GM18861 (cell line): Measurements from ENCODE around the gene CROCC.
"Not testable (repeated sequence)": the region's sequence is repeated elsewhere in the genome, so short reads cannot be mapped to it uniquely, and the experiment has no call there.

Experiments used
- ATAC-seq: cut with Tn5 transposase; IDR thresholded peaks from one replicate; pipeline ENCODE4 v1.9.1; 2021; ENCODE audit not compliant: unreplicated experiment

CROCC gene

DNA sequence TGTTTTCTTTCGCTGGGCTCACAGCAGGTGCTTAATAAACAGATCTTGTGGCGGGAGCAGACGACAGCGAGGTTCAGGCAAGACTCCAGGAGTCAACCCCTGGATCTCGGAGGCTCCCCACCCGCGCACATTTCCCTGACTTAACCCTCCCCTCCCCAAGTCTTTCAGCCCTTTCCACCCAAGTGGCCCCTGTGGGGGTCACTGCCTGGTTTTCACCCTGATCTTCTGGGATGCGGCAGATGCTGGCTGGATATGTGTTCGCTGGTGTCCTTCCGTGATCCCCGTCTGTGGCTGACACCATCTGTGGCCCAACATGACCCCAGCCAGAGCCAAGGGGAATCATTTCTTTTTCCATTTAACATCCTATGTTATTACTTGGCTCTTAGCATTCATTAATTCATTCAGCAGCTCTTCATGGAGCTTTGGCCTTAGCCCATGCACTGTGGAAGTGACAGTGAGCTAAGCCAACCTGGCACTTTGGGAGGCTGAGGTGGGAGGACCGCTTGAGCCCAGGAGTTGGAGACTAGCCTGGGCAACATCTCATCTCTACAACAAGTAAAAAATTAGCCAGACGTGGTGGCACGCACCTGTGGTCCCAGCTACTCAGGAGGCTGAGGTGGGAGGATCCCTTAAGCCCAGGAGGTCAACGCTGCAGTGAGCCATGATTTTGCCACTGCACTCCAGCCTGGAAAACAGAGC lies 6.7 kb upstream of the CROCC start:
- not testable (repeated sequence) for ATAC-seq

DNA sequence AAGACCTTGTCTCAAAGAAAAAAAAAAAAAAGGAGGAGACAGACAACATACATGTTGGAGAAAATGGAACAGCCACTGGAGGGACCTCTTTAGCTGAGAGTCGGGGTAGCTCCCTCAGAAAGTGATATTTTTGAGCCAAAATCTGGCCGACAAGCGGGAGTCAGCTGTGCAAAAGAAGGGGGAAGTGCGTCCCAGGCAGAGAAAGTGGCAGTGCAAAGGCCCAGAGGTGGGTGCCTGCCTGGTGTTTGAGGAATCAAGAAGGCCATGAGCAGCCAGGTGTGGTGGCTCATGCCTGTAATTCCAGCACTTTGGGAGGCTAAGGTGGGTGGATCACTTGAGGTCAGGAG lies 6.1 kb upstream of the CROCC start:
- no peak for ATAC-seq

DNA sequence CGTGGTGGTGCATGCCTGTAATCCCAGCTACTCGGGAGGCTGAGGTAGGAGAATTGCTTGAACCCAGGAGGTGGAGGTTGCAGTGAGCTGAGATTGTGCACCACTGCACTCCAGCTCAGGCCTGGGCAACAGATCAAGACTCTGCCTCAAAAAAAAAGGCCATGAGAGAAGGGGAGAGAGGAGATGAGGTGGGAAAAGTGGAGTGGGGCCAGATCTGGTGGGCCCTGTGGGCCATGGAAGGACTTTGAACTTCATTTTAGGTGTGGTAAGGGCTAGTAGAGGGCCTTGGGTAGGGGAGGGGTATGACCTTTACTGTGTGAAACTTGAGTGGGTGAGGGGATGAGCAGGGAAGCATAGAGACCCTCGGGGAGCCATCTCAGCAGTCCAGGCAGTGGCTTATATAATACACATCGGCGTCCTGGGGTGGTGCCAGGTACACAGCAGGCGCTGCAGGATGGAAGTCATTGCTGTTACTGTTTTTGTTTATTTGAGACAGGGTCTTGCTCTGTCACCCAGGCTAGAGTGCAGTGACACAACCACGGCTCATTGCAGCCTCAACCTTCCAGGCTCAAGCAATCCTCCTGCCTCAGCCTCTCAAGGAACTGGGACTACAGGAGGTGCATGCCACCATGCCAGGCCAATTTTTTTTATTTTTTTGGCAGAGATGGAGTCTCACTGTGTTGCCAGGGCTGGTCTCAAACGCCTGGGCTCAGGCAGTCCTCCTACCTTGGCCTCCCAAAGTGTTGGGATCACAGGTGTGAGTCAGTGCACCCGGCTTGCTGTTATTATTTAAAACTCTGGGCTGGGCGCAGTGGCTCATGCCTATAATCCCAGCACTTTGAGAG lies 5.5 kb upstream of the CROCC start:
- ATAC-seq, result not testable (repeated sequence)

DNA sequence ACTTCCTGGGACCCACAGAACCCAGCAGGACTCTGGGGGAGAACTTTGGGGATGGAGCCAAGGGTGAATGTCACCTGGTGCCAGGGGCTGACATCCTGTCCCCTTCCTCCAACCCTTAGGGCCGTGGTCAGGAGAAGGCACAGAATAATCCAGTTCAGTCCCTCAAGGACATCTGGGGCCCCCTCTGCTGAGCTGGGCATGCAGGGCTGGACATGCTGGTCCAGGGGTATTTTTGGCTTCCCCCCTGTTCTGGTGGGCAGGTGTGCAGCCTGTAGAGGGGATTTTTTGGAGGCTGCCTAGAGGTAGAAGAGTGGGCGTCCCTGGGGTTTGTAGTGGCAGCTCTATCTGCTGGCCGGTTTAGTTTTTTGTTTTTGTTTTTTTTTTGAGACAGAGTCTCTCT lies 3.4 kb upstream of the CROCC start:
- ATAC-seq, result no peak

DNA sequence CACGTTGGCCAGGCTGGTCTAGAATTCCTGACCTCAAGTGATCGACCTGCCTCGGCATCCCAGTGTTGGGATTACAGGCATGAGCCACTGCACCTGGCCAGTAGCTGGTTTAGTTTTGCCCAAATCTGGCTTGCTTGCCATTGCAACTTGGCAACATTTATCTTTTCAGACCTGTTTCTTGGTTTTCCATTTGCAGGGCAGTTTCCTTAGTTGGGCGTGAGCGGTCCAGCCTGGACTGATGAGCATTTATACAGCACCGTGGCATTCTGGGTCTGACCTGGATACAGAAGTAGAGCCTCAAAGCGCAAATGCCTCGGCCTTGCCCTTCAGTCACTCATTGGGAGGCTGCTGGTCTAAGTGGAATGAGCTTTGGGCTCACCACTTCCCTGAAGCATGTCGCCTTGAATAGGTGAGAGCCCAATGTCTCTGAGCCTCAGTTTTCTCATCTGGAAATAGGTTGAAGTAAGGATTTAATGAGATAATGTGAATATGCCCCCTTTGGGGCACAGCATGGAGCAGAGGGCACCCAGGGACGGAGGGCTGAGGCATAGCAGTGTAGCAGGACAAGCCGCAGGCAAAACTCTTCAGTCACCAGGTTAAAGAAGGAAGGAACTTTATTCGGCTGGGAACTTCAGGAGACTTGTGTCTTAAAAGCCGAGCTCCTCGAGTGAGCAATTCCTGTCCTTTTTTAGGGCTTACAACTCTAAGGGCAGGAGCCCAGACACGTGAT lies 2.6 kb upstream of the CROCC start:
- ATAC-seq, result not testable (repeated sequence)

DNA sequence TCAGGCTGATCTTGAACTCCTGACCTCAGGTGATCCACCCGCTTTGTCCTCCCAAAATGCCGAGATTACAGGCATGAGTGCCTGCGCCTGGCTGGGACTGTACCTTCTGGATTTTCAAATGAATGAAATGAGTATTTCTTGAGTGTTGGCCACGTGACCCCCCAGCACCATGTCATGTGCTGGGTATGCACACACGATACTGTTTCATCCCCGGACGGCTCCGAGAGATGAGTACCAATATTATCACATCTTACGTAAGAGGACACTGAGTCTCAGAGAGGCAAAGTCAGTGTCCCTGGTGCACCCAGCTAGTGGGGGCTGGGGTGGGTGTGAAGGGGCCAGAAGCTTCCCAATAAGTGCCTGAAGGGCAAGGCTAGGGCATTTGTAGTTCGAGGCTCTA lies 780 bp upstream of the CROCC start:
- no peak for ATAC-seq

DNA sequence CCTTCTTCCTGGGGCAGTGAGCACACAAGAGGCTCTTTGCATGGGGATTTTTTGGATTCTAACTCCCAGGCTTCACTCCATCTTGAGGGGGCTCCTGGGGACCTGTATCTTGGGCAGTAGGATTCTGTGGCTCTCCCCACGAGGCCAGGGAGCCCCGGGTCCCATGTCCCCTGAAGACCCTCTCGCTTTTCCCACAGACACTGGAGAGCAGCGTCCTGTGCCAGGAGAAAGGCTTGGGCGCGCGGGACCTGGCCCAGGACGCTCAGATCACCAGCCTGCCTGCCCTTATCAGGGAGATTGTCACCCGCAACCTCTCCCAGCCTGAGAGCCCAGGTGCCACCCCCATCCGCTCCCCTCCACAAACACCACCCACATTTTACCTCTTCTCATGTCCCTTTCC lies 735 bp downstream of the CROCC start:
- no peak for ATAC-seq

DNA sequence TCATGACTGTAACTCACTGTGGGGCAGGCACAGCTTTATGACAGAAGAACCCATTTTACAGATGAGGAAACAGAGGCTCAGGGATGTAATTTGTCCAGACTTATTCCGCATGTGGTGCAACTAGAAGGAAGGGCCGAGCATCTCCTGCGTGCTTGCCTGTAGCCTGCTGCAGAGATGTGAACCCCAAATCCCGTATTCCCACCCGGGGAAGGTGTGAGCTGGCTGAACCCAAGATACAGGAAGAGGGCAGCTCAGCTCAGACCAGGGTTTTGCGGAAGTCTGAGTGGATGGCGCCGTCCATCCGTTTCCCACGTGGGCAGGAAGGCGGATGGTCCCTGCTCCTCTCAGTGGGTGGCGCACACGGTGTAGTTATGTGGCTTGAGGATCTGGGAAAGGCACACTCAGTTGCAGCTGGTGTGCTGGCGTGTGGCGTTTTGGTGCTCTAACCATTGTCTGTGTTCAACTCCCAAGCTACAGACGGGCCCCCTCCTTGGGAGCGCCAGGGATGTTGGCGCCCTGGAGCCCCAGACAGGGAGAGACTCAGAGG lies 1.2 kb downstream of the CROCC start:
- ATAC-seq, result no peak

DNA sequence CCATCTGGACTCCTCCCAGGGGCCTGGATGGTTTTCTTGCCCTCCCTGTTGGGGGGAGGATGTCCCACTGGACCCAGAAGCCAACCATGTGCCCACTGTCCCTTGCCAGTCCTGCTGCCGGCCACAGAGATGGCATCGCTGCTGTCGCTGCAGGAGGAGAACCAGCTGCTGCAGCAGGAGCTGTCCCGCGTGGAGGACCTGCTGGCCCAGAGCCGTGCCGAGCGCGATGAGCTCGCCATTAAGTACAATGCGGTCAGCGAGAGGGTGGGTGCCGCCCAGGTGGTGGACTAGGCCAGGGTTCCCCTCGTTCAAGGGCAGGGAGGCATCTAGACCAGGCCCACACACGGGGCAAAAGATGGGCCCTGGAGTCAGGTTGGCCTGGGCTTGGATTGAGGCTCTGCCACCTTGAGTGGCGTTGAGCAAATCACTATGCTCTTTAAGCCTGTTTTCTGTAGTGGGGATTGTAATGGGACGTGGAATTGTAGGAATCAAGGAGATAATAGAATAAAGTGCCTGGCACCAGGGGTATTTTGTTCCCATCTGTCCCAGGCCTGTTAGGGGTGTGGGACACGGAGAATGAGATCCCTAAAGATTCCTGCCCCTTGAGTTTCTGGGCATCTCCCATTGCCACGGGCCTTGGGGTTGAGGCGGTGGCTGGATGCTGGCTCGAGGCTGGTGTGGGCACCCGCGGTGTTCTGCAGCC lies 2.6 kb downstream of the CROCC start:
- ATAC-seq, result no peak

DNA sequence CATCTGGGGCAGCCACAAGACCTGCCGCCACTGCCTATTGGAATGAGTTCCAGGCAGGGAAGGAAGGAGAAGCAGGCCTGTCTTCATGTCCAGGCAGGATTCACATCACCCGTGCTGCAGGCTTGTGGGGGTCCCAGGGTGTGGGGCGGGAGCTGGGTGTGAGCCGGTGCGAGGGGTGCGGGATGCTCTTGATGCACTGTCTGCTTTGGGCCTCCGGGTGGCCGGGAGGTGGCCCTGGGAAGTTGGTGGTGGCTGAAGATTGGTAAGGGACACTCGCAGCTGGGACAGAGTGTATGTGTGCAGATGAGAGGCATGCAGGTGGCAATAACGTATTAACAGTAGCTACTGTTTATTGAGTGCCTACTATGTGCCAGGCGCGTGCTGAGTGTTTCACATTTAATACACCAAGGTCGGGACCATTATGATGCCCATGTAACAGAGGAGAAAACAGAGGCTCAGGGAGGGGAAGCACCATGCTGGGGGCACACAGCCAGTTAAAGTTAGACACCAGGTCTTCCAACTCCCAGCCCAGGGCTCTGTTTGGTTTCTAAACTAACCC lies 3.3 kb downstream of the CROCC start:
- ATAC-seq, result no peak

DNA sequence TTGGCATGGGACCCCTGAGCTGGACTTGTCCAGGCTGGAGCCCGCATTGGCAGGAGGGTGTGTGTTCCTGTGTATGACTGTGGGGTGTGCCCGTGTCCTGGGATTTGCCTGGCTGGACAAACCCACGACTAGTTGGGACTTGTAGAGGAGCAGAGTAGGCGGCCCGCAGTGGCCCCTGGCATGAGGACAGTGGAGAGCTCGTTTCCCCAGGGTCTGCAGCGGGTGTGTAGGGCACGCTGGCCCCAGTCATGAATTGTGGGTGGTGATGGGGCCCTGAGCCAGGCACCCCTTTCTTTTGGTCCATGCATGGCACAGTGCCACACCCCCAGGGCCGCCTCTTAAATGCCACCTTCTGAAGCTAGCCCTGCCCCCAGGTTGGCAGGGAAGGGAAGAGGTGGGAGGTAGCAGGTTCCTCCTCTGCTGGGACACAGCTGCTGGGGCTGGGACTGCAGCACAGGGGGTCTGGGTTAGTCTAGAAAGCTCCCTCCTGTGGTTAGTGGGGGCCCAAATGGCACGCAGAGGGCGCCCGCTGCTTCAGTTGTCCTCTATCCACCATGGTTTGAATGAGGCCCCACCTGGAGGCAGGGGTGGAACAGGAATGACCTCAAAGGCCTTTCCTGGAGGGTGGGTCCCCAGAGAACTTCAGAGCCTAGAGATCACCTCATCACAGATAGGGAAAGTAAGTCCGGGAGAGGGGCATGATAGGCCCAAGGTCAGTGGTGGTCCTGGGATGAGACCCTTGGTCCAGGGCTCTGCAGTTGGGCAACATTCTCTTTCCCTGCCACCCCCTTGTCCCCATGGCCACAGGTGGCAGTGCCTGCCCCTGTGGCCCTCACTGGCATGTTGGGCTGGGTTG lies 4.1 kb downstream of the CROCC start:
- no peak for ATAC-seq

DNA sequence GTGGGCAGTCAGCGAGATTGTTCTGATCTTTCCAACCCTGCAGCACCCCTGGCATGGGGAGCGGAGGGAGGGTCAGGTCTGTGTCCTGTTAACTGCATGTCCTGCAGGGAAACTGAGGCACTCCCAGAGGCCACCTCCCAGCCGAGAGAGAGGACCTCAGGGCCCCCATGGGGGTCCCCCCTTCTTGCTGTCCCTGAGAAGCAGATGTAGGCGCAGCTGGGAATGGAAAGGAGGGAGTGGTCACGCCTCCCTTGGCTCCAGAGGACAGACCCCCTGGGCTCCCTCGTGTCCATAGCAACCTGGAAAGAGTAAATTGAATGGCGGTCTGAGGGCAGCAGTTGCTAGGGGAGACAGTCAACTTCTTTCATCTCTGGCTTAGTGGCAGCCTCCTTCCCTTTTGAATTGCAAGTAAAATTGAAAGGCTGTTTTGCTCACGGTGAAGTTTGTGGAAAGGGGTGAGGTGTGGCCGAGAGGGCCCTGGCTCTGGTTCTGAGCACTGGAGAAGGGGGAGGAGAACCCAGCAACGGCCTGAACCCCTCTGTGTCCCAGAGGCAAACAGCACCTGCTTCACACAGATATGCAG lies 4.9 kb downstream of the CROCC start:
- no peak for ATAC-seq

DNA sequence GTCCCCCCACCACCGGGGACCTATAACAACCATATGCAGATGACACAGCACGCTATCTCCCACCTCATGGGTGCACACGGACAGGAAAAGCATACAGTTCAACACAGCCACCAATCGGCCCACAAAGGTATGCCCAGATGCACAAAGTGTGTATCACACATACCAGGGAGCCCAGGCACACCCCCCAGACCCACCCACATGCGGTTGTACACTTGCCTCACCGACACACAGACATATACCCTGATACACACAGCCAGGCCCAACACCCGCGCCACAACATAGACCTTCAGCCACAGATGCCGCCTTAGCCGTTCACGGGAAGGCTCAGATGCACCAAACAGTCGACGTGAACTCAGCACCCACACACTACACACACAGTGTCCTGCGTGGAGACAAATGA lies 5.5 kb downstream of the CROCC start:
- ATAC-seq, result no peak

DNA sequence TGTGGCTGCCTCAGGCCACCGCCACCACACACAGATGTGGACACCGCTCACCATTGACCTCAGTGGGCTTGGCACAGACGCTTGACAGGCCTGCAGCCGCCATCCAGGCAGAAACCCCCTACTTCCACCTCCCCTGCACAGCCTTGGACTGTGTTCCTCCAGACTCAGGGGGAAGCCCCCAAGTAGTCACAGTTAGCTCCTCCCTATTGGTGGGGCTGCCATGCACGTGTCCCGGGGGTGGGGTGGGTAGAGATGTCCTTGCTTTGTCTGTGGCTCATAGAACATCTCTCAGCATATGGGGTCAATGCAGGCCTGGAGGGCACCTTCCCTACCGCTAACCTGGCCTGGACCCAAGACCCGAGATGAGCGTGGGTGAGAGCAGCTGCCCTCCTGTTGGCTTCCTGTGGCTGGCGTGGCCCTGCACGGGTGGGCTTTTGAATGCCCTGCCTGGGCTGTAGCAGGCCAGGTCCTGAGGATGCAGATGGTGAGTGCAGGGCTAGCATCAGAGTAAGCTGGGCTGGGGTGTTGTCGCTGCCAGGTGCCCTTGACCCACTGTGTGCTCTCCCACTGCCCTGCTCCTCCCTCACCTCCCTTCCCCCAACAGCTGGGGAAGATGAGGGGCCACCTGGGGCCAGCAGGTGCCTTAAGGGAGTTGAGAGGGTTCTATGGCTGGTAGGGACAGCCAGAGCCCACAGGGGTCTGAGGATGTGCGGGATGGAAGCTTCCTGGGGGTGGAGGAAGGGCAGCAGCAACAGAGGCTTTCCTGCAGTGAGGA lies 6.2 kb downstream of the CROCC start:
- ATAC-seq, result no peak

DNA sequence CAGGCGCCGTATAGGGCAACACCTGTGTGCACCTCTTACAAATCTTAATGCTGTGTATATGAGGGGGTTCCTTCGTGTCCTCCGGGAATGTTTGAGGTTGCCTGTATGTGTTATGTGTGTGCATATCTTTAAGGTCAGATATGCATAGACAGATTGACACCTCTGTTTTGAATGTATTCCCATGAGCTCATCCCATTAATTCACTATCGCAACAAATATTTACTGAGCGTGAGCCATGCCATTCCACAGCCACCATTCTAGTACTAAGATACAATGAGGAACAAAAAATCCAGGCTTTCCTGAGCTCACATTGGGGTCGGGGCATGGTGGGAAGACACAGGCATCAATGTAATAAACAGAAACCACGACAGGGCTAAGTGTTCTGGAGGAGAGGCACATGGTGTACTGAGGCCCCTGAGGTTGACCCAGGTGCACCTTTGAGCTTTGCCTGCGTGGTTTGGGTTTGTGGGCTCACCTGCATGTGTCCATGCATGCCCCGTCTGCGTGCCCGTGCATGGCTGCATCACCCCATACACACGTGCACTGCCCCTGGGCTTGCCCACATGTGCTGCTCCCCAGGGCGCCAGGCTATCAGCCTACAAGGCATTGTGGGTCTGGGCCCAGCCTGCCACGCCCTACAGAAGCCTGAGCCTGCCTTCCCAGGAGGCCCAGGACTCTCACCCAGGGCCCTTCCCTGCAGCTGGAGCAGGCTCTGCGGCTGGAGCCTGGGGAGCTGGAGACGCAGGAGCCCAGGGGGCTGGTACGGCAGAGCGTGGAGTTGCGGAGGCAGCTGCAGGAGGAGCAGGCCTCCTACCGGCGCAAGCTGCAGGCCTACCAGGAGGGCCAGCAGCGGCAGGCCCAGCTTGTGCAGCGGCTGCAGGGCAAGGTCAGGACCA lies 7.7 kb downstream of the CROCC start:
- ATAC-seq, result not testable (repeated sequence)

DNA sequence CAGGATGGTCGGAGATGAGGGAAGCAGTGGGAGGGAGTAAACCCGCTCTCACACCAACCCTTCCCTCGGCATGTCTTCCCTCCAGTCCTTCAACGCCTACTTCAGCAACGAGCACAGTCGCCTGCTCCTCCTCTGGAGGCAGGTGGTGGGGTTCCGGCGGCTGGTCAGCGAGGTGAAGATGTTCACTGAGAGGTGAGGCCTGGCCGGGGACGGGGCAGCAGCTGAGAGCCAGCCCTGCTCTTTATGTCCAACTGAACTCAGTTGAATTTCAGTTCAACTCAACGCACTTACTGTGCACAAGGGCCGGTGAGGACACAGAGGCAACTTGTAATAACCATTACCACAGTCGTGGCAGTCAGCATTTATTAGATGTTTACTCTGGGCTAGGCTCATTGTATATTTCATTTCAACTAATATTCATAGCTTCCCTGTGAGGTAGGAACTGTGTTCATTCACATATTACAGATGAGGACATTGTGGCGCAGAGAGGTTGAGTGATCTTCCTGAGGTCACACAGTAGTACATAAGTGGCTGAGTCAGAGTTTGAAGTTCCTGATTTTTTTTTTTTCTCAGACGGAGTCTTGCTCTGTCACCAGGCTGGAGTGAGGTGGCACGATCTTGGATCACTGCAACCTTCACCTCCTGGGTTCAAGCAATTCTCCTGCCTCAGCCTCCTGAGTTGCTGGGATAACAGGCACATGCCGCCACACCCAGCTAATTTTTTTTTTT lies 9.6 kb downstream of the CROCC start:
- ATAC-seq, result not testable (repeated sequence)

DNA sequence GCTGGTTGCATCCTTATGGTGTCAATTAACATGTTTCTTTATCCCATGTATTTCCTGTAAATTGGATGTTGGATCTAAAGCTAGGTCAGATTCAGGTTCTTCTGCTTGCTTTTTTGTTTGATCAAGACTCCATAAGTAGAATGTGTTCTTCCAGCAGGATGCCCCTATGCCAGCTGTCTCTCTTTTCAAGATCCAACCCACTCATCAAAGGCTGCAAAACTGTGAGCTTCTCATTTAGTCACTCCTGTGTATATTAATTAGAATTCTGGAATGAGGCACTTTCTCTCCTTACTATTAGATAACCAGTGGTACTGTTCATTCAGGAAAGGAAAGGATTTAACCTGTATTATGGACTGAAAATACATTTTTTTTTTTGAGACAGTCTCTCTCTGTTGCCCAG lies 12.2 kb downstream of the CROCC start:
- not testable (repeated sequence) for ATAC-seq
